IPS-NIHi7 (cell line): ENCODE results near the gene PCDHGC4.

Experiments used
- DNase-seq: peaks from one replicate; pipeline ENCODE4 v3.0.0; 2012; ENCODE audit warnings: mixed read lengths; ENCODE audit errors: extremely low spot score

Gene PCDHGC4

GRCh38 chr5:141490271-141490670, 5.4 kb downstream of the PCDHGC4 start:
- DNase-seq: no peak

- no peak for DNase-seq
Observed at GRCh38 chr5:141490771-141491170, 5.9 kb downstream of the PCDHGC4 start.

- DNase-seq: peak; percentile 43
Observed at GRCh38 chr5:141491323-141492167, 6.7 kb downstream of the PCDHGC4 start.

- DNase-seq: peak; percentile 23
Observed at GRCh38 chr5:141492168-141492885, 7.5 kb downstream of the PCDHGC4 start.

- no peak for DNase-seq
Observed at GRCh38 chr5:141493500-141494422, 8.9 kb downstream of the PCDHGC4 start.

- DNase-seq: peak; percentile 42
Observed at GRCh38 chr5:141494761-141495452, 10.1 kb downstream of the PCDHGC4 start.

GRCh38 chr5:141495453-141495811, 10.6 kb downstream of the PCDHGC4 start:
- no peak for DNase-seq

GRCh38 chr5:141496038-141496437, 11.2 kb downstream of the PCDHGC4 start:
- DNase-seq: peak; percentile 63

GRCh38 chr5:141501761-141502160, 16.9 kb downstream of the PCDHGC4 start:
- no peak for DNase-seq

- no peak for DNase-seq
Observed at GRCh38 chr5:141503681-141504080, 18.9 kb downstream of the PCDHGC4 start.

GRCh38 chr5:141504216-141504615, 19.4 kb downstream of the PCDHGC4 start:
- no peak for DNase-seq

- no peak for DNase-seq
Observed at GRCh38 chr5:141506381-141507155, 21.7 kb downstream of the PCDHGC4 start.

GRCh38 chr5:141507387-141508091, 22.7 kb downstream of the PCDHGC4 start:
- DNase-seq: no peak

- DNase-seq: no peak
Observed at GRCh38 chr5:141508440-141508797, 23.6 kb downstream of the PCDHGC4 start.

- peak; percentile 74 for DNase-seq
Observed at GRCh38 chr5:141508798-141509611, 24.2 kb downstream of the PCDHGC4 start.

GRCh38 chr5:141510160-141510559, 25.3 kb downstream of the PCDHGC4 start:
- no peak for DNase-seq

GRCh38 chr5:141510850-141511601, 26.2 kb downstream of the PCDHGC4 start:
- DNase-seq: no peak

- no peak for DNase-seq
Observed at GRCh38 chr5:141511771-141512325, 27.0 kb downstream of the PCDHGC4 start.
